Transverse colon (tissue), 4 donors: ENCODE measurements around the gene ACP4.

Experiments
- CTCF ChIP-seq, 5 experiments: fragments of 200-600 bp in 3 of 5; fragments of 450-650 bp in 2 of 5; sonication (generic) in 3 of 5; IDR thresholded peaks; 1 replicate in 2 of 5; 2 replicates in 3 of 5; pipeline ENCODE4 v1.5.1; 2016 to 2017; ENCODE audit warnings: antibody characterized with exemption in 5 of 5, inconsistent platforms in 3 of 5, mild to moderate bottlenecking in 2 of 5, moderate library complexity in 1 of 5
- EP300 ChIP-seq: sonication (generic); formaldehyde crosslinking; IDR thresholded peaks from one replicate; pipeline ENCODE4 v1.6.1; 2017; ENCODE audit warnings: antibody characterized with exemption, low read depth
- POLR2AphosphoS5 ChIP-seq, 3 donors: sonication (generic); formaldehyde crosslinking; IDR thresholded peaks; one replicate each; pipeline ENCODE4 v1.6.1; 2016; ENCODE audit warnings: antibody characterized with exemption in 3 of 3

GRCh38 chr19:50832666-50833065 lies 42.5 kb downstream of the ACP4 start:
- no peak for TF ChIP-seq CTCF (IDR thresholded peaks at IDR 0.05)
- TF ChIP-seq POLR2AphosphoS5 (IDR thresholded peaks at IDR 0.05), result no peak
- TF ChIP-seq EP300, result no peak
